ENCODE data around the gene CACNA2D3.

DNA sequence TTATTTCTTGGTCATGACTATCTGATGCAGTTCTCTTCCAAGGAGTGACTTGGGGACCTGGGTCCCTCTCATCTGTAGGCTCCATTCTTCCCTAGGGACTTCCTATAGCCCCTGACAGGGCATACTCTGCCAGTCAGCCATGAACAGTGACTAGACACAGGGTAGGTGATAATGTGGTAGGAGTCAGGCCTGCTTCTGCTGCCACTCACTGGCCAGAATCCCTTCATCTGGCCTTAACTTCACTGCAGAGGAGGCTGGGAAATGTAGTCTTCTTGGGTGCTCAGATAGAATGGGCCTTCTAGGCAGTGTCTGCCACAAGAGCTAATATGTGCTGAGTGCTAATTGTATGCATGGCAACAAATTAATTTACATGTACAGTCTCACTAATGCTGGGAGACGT lies 84.5 kb downstream of the CACNA2D3 start:
- TF ChIP-seq ZNF384 (IDR thresholded peaks at IDR 0.05) (no peak), SP1 (IDR thresholded peaks at IDR 0.05) (no peak), SUZ12 (IDR thresholded peaks at IDR 0.05) (no peak)
- TF ChIP-seq, protein P1, sequence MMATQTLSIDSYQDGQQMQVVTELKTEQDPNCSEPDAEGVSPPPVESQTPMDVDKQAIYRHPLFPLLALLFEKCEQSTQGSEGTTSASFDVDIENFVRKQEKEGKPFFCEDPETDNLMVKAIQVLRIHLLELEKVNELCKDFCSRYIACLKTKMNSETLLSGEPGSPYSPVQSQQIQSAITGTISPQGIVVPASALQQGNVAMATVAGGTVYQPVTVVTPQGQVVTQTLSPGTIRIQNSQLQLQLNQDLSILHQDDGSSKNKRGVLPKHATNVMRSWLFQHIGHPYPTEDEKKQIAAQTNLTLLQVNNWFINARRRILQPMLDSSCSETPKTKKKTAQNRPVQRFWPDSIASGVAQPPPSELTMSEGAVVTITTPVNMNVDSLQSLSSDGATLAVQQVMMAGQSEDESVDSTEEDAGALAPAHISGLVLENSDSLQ (IDR thresholded peaks at IDR 0.05) = peak; percentile 36; the same call in 1 of the 2 replicates

Data from HEK293T (cell line).